GM12874 (cell line): ENCODE data around the gene ANKRD50.

Experiments used
- CTCF ChIP-seq: IDR thresholded peaks from 2 replicates; pipeline ENCODE4 v1.5.1; 2011; ENCODE audit warnings: low read depth, mild to moderate bottlenecking, control low read depth, low read length, moderate library complexity; ENCODE audit not compliant: insufficient read depth

The ANKRD50 gene

GRCh38 chr4:124722071-124722470 lies 9.5 kb upstream of the ANKRD50 start:
- TF ChIP-seq CTCF = no peak

GRCh38 chr4:124717101-124717500 lies 4.6 kb upstream of the ANKRD50 start:
- no peak for TF ChIP-seq CTCF

GRCh38 chr4:124713185-124713592 lies 657 bp upstream of the ANKRD50 start:
- peak; percentile 55 for TF ChIP-seq CTCF

- TF ChIP-seq CTCF = 0 out of 2 replicates have a peak, but pooled peaks have one; percentile 14
These were observed 811 bp downstream of the ANKRD50 start for GRCh38 chr4:124711471-124712371.

- TF ChIP-seq CTCF = no peak
These were observed 1.6 kb downstream of the ANKRD50 start for GRCh38 chr4:124710911-124711310.

- TF ChIP-seq CTCF = no peak
These were observed 2.4 kb downstream of the ANKRD50 start for GRCh38 chr4:124710015-124710741.

GRCh38 chr4:124708517-124709300 lies 3.8 kb downstream of the ANKRD50 start:
- TF ChIP-seq CTCF = no peak
